Astrocyte (in vitro differentiated cells and primary cell): ENCODE results near the gene ADGRD1. TPM values are rescaled to one million over a fixed set of nuclear protein-coding genes. Genes with fewer than 3 reads are reported as not detected.

Experiments used
- DNase-seq: peaks from one replicate; pipeline ENCODE4 v3.0.0-alpha.2; 2010; ENCODE audit warnings: low read depth
- FAIRE-seq: peaks from 2 replicates; lab custom pipeline; 2011; peaks lifted over from hg19 to GRCh38; lab: Jason Lieb, UNC
- H2AFZ ChIP-seq: 2 replicates; pipeline ENCODE4 v1.6.0; 2012; ENCODE audit warnings: low read depth, low read length, inconsistent platforms
- H3K27ac ChIP-seq: 2 replicates; pipeline ENCODE4 v1.5.1; 2011; ENCODE audit warnings: low read depth, low read length, inconsistent platforms
- H3K27me3 ChIP-seq: 2 replicates; pipeline ENCODE4 v1.6.0; 2011; ENCODE audit warnings: low read length, inconsistent platforms; ENCODE audit not compliant: insufficient read depth
- H3K36me3 ChIP-seq: 2 replicates; pipeline ENCODE4 v1.5.1; 2011; ENCODE audit warnings: low read length, inconsistent platforms; ENCODE audit not compliant: insufficient read depth
- H3K4me1 ChIP-seq: 2 replicates; pipeline ENCODE4 v1.5.1; 2011; ENCODE audit warnings: low read length, inconsistent platforms; ENCODE audit not compliant: insufficient read depth
- H3K4me2 ChIP-seq: 2 replicates; pipeline ENCODE4 v1.6.0; 2012; ENCODE audit warnings: low read length, inconsistent platforms
- H3K4me3 ChIP-seq: 2 replicates; pipeline ENCODE4 v1.5.1; 2011; ENCODE audit warnings: low read depth, mild to moderate bottlenecking, low read length, inconsistent platforms; ENCODE audit not compliant: insufficient read depth
- H3K79me2 ChIP-seq: 2 replicates; pipeline ENCODE4 v1.6.0; 2012; ENCODE audit warnings: mild to moderate bottlenecking, low read length, inconsistent platforms; ENCODE audit not compliant: insufficient read depth
- H3K9ac ChIP-seq: 2 replicates; pipeline ENCODE4 v1.6.0; 2012; ENCODE audit warnings: mild to moderate bottlenecking, low read length, inconsistent platforms
- H3K9me3 ChIP-seq: 2 replicates; pipeline ENCODE4 v1.5.1; 2012; ENCODE audit warnings: low read depth, mild to moderate bottlenecking, low read length, inconsistent platforms; ENCODE audit not compliant: insufficient read depth
- H4K20me1 ChIP-seq: 2 replicates; pipeline ENCODE4 v1.6.0; 2012; ENCODE audit warnings: low read length, inconsistent platforms; ENCODE audit not compliant: insufficient read depth
- H3K27ac Mint-ChIP-seq: one replicate; pipeline ENCODE4 v1.8.0; 2021; ENCODE audit warnings: mild to moderate bottlenecking, mixed read lengths; ENCODE audit not compliant: unreplicated experiment
- H3K27me3 Mint-ChIP-seq: one replicate; pipeline ENCODE4 v1.8.0; 2021; ENCODE audit warnings: low read depth, mixed read lengths; ENCODE audit not compliant: unreplicated experiment
- H3K36me3 Mint-ChIP-seq: one replicate; pipeline ENCODE4 v1.8.0; 2021; ENCODE audit warnings: low read depth, mixed read lengths; ENCODE audit not compliant: unreplicated experiment
- H3K4me1 Mint-ChIP-seq: one replicate; pipeline ENCODE4 v1.8.0; 2021; ENCODE audit warnings: low read depth, mixed read lengths; ENCODE audit not compliant: unreplicated experiment
- H3K4me3 Mint-ChIP-seq: one replicate; pipeline ENCODE4 v1.8.0; 2021; ENCODE audit warnings: mild to moderate bottlenecking, moderate library complexity, mixed read lengths; ENCODE audit not compliant: unreplicated experiment
- H3K9me3 Mint-ChIP-seq: one replicate; pipeline ENCODE4 v1.8.0; 2021; ENCODE audit warnings: mild to moderate bottlenecking, mixed read lengths; ENCODE audit not compliant: unreplicated experiment
- EZH2 ChIP-seq: IDR thresholded peaks from 2 replicates; pipeline ENCODE4 v1.6.1; 2012; ENCODE audit warnings: mild to moderate bottlenecking, low read length, inconsistent platforms; ENCODE audit not compliant: insufficient read depth
- total RNA-seq: library from RNA; stranded (reverse); gene quantifications from 2 replicates; pipeline ENCODE4 v1.2.1, GENCODE V29; 2021
- TF ChIP-seq, protein P1 (sequence below): IDR thresholded peaks from 2 replicates; pipeline ENCODE4 v1.5.1; 2011; ENCODE audit warnings: low read depth, mild to moderate bottlenecking, inconsistent platforms, low read length, moderate library complexity; ENCODE audit not compliant: insufficient read depth

Gene ADGRD1
- total RNA-seq, 1 donor from 2014 or later = 3.0 TPM

DNA sequence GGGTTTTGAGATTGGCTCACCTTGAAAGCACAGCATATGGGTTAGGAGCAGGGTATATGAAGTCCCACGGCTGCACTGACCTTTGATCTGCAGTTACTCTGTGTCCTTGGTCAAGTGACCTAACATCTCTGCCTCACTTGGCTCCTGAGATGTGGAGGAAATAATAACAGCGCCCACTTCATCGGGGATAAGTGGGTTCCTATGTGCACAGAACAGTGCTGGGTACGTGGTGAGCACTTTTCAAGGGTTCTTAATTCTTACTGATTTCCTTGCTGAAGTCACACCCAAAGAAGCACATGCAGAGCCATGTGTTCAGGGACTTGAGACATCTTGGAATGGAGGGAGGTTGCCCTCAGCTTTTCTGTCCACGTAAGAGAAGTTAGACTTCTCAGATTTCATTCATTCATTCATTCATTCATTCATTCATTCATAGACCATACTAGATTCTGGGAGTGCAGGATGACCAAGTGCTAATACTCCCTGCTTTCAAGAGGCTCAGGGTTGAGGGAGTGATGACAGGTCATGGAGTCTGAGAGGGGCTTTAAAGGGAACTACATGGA, 39.4 kb downstream of the ADGRD1 start:
- no peak for TF ChIP-seq EZH2
- TF ChIP-seq, protein P1, sequence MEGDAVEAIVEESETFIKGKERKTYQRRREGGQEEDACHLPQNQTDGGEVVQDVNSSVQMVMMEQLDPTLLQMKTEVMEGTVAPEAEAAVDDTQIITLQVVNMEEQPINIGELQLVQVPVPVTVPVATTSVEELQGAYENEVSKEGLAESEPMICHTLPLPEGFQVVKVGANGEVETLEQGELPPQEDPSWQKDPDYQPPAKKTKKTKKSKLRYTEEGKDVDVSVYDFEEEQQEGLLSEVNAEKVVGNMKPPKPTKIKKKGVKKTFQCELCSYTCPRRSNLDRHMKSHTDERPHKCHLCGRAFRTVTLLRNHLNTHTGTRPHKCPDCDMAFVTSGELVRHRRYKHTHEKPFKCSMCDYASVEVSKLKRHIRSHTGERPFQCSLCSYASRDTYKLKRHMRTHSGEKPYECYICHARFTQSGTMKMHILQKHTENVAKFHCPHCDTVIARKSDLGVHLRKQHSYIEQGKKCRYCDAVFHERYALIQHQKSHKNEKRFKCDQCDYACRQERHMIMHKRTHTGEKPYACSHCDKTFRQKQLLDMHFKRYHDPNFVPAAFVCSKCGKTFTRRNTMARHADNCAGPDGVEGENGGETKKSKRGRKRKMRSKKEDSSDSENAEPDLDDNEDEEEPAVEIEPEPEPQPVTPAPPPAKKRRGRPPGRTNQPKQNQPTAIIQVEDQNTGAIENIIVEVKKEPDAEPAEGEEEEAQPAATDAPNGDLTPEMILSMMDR = no peak

DNA sequence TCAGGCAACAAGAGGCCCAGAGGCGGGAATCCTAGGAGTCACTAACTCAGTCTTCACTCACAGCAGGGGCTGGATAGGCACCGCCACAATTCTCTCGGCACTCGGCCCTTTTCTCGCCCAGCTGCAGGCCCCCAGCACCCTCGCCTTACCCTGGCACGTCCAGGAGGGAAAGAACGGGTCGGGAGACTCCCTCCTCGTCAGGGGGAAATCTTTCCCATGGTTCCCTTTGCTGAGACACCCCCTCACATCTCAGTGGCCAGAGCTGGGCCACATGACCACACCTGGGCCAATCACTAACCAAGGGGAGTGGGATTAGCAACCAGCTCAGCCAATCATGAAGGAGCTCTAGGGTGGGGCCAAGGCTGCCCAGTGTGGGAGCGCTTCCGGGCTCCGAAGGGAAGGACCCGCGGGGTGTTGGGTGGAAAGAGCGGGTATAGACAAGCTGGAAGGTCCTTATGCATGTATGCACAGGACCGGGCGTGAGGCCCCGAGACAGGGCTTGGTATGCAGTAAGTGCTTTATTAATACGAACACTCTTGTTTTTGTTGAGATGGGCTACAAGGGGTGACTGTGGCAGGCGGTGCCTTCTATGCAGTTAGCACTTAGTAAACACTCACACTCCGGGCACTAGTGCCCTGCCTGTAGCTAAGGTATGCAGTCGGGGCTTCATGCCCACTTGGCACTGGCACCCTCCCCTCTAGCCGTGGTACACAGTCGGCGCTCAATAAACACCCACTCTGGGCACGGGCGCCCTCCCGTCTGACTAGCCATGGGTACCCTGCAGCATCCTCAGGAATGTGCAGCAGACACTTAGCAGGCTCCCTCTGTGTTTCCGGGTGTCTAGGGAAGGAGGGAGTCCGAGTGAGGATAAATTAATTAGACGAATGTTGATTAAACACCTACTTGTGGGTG, 40.3 kb downstream of the ADGRD1 start:
- FAIRE-seq (no peak), DNase-seq (no peak)
- Histone ChIP-seq H3K79me2 (no peaks in the 10 kb centered on the region), H3K4me2 (no peak overlapping the region), H4K20me1 (no peaks in the 10 kb centered on the region), H3K27me3 (no peaks in the 10 kb centered on the region), H3K4me3 (no peak overlapping the region), H3K9ac (no peak overlapping the region), H3K27ac (no peak overlapping the region), H2AFZ (no peak overlapping the region), H3K4me1 (no peaks in the 10 kb centered on the region), H3K36me3 (no peaks in the 10 kb centered on the region), H3K9me3 (peaks cover 2% of the 10 kb centered on the region)
- Mint-ChIP-seq H3K4me1 (peaks cover 6% of the 10 kb centered on the region), H3K9me3 (peaks cover 8% of the 10 kb centered on the region), H3K36me3 (no peaks in the 10 kb centered on the region), H3K27me3 (peaks cover 8% of the 10 kb centered on the region), H3K4me3 (no peak overlapping the region), H3K27ac (no peak overlapping the region)
- TF ChIP-seq EZH2 = no peak
- TF ChIP-seq, protein P1 = no peak

More for the DNA sequence above, 39.4 kb downstream of the ADGRD1 start:
- no peaks in the 10 kb centered on the region for H3K36me3 Mint-ChIP-seq
- H3K9me3 ChIP-seq = peaks cover 6% of the 10 kb centered on the region
- no peaks in the 10 kb centered on the region for H3K79me2 ChIP-seq
- no peak overlapping the region for H3K27ac Mint-ChIP-seq
- H3K27ac ChIP-seq = no peak overlapping the region
- no peaks in the 10 kb centered on the region for H3K27me3 ChIP-seq
- H3K27me3 Mint-ChIP-seq = peaks cover 8% of the 10 kb centered on the region
- no peaks in the 10 kb centered on the region for H3K4me1 ChIP-seq
- no peak overlapping the region for H2AFZ ChIP-seq
- no peak for FAIRE-seq
- H3K4me3 Mint-ChIP-seq = no peak overlapping the region
- DNase-seq = no peak
- no peaks in the 10 kb centered on the region for H3K36me3 ChIP-seq
- H3K9me3 Mint-ChIP-seq = peaks cover 3% of the 10 kb centered on the region
- no peak overlapping the region for H3K4me3 ChIP-seq
- no peaks in the 10 kb centered on the region for H4K20me1 ChIP-seq
- peaks cover 7% of the 10 kb centered on the region for H3K4me1 Mint-ChIP-seq
- no peak overlapping the region for H3K9ac ChIP-seq
- H3K4me2 ChIP-seq = no peak overlapping the region
